HL-60 (cell line): ENCODE results near the gene FAM120A.

Experiments used
- POLR2AphosphoS5 ChIP-seq: IDR thresholded peaks from 2 replicates; pipeline ENCODE4 v1.6.1; 2012; ENCODE audit warnings: low read depth
- SPI1 ChIP-seq: IDR thresholded peaks from 2 replicates; pipeline ENCODE4 v1.6.1; 2012; ENCODE audit warnings: low read depth, mild to moderate bottlenecking, borderline replicate concordance
- TF ChIP-seq, protein P1 (sequence below): IDR thresholded peaks from one replicate; pipeline ENCODE4 v1.5.1; 2011; ENCODE audit warnings: low read length, control low read depth, inconsistent platforms; ENCODE audit not compliant: insufficient read depth

DNA sequence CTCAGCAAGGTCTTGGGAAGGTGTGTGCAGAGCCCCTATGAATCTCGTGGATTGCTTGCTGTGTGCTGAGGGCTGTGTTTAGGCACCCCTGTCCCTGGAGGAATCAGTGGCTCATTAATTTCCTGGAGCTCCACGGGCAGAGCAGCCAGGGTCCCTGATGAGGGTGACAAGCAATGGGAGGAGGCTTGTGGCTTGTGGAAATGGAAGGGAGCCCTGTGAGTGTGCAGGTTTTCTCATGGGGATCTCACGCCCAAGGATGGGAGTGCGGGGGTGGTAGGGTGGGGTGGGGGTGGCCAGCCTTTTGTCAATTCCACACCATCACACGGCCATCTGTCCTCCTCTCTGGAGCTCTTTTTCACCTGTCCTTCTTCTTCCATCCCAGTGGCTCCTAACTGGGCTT is 150.2 kb downstream of the FAM120A start:
- TF ChIP-seq, protein P1, sequence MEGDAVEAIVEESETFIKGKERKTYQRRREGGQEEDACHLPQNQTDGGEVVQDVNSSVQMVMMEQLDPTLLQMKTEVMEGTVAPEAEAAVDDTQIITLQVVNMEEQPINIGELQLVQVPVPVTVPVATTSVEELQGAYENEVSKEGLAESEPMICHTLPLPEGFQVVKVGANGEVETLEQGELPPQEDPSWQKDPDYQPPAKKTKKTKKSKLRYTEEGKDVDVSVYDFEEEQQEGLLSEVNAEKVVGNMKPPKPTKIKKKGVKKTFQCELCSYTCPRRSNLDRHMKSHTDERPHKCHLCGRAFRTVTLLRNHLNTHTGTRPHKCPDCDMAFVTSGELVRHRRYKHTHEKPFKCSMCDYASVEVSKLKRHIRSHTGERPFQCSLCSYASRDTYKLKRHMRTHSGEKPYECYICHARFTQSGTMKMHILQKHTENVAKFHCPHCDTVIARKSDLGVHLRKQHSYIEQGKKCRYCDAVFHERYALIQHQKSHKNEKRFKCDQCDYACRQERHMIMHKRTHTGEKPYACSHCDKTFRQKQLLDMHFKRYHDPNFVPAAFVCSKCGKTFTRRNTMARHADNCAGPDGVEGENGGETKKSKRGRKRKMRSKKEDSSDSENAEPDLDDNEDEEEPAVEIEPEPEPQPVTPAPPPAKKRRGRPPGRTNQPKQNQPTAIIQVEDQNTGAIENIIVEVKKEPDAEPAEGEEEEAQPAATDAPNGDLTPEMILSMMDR: no peak
- TF ChIP-seq POLR2AphosphoS5 (no peak), SPI1 (no peak)
